Measurements from ENCODE around the gene ADARB1.

DNA sequence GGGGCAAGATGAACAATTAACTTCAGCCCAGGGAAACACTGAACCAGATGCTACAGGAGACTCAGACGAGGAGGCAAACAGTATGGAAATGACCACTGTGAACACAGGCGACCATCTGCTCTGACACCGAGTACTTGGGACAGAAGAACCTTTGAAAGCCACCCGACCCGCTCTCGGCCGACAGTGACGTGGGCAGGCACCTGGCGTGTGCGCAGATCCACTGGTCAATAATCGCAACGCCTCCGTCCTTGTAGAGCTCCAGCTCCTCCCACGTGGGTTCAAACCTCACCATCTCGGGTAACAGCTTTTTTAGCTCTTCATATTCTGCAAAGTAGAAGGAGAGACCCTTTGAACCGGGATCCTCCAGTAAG lies 193.0 kb downstream of the ADARB1 start:
- TF ChIP-seq CTCF (IDR thresholded peaks at IDR 0.05; ENCODE audit: insufficient read depth, low read length, poor library complexity, severe bottlenecking) = no peak
- no peak for TF ChIP-seq EZH2phosphoT487 (conservative IDR thresholded peaks at IDR 0.05; ENCODE audit: low read length)

Measured in SU-DHL-6 (cell line).